Measurements from ENCODE around the gene FALEC.
"Not testable (repeated sequence)": the region's sequence is repeated elsewhere in the genome, so short reads cannot be mapped to it uniquely, and the experiment has no call there.

FALEC gene

DNA sequence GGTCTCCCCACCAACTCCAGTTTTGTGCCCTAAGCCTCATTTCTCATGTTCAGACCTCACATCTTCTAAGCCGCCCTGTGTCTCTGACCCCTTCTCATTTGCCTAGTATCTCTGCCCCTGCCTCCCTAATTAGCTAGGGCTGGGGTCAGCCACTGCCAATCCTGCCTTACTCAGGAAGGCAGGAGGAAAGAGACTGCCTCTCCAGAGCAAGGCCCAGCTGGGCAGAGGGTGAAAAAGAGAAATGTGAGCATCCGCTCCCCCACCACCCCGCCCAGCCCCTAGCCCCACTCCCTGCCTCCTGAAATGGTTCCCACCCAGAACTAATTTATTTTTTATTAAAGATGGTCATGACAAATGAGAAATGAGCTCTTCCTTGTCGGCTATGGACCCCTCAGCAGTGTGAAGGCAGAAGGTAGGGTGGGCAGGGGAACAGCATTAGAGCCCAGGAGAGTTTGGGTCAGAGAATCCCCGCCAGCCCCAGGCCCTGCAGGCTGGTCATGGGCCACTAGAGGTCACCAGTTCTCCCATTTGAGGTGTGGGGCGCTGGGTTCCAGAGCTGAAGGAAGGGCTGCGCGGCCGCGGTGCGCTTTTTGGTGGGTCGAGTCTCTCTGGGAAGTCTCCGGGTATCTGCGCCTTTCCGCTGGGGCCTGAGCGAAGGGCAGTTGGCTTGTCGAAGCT is 45.2 kb downstream of the FALEC start:
- no peak for DNase-seq

GRCh38 chr1:150561254-150561973 is 45.9 kb downstream of the FALEC start:
- peak; percentile 53 to 90 for DNase-seq

GRCh38 chr1:150561974-150562445 is 46.5 kb downstream of the FALEC start:
- DNase-seq, result peak; percentile 46 to 74

- DNase-seq, result no peak
Measured at GRCh38 chr1:150562446-150563339, 47.1 kb downstream of the FALEC start.

- no peak for DNase-seq
Measured at GRCh38 chr1:150563340-150564038, 47.9 kb downstream of the FALEC start.

DNA sequence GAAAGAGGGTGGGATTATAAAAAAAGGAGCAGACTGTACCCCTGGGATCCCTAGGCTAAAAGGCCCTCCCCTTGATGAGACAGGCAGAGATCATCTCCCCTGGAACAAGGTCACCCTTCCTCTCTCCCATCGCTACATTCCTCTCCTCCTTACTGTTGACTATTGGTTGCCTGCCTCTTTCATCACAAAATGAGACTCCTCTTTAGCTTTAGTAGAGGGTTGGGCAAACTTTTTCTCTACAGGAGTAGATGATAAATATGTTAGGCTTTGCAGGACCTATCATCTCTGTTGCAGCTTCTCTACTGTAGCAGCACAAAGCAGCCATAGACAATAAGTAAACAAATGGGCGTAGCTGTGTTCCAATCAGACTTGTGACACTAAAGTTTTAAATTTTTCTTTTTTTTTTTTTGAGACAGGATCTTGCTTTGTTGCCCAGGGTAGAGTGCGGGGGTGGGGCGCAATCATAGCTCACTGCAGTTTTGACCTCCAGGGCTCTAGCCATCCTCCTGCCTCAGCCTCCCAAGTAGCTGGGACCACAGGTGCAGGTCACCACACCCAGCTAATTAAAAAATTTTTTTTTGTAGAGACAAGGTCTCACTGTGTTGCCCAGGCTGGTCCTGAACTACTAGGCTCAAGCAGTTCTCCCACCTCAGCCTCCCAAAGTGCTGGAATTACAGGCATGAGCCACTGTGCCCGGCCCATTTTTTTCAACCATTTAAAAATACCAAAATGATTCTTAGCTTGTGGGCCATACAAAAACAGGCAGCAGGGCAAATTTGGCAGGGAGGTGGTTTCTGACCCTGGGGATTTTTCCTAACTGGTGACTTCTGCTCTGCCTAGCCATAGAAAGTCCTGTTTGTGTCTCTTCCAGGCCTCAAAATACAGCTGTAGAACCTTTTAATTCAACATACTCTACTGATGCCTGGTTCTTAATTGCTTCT is 48.8 kb downstream of the FALEC start:
- DNase-seq, result no peak

DNA sequence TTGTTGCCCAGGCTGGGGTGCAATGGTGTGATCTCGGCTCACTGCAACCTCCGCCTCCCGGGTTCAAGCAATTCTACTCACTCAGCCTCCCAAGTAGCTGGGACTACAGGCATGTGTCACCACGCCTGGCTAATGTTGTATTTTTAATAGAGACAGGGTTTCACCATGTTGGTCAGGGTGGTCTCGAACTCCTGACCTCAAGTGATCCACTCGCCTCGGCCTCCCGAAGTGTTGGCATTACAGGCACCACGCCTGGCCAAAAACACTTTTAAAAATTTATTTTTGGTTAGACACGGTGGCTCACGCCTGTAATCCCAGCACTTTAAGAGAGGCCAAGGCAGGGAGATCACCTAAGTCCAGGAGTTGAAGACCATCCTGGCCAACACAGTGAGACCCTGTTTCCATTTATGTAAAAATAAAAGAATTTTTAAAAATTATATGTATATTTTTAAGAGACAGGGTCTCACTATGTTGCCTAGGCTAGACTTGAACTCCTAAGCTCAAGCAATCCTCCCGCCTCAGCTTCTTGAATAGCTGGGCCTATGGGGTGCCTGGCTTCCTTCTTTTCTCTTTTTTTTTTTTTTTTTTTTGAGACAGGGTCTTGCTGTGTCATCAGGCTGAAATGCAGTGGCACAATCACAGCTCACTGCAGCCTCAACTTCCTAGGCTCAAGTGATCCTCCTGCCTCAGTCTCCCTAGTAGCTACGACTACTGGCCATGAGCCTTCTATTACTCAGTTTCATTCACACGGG is 49.9 kb downstream of the FALEC start:
- DNase-seq, result not testable (repeated sequence)

DNA sequence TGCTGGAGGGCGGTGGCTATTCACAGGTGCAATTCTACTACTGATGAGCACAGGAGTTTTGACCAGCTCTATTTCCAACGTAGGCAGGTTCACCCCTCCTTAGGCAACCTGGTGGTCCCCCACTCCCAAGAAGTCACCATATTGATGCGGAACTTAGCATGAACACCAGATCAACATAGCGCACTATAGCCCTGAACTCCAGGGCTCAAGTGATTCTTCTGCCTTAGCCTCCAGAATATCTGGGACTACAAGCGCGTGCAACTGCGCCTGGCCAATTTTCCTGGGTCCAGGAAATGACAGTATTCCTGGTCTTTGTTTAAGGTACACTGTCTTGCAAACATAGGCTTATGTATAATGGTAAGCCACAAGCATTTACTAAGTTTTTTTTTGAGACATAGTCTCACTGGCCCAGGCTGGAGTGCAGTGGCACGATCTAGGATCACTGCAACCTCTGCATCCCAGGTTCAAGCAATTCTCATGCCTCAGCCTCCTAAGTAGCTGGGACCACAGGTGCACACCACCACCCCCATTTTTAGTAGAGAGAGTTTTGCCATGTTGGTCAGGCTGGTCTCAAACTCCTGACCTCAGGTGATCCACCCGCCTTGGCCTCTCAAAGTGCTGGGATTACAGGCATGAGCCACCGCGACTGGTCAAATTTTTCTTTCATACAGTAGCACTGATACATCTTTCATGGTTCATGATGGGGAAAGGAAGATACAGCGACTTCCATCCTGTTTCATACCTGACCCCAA is 51.2 kb downstream of the FALEC start:
- DNase-seq, result no peak

- DNase-seq, result no peak
Measured at GRCh38 chr1:150567341-150567716, 51.8 kb downstream of the FALEC start.

DNA sequence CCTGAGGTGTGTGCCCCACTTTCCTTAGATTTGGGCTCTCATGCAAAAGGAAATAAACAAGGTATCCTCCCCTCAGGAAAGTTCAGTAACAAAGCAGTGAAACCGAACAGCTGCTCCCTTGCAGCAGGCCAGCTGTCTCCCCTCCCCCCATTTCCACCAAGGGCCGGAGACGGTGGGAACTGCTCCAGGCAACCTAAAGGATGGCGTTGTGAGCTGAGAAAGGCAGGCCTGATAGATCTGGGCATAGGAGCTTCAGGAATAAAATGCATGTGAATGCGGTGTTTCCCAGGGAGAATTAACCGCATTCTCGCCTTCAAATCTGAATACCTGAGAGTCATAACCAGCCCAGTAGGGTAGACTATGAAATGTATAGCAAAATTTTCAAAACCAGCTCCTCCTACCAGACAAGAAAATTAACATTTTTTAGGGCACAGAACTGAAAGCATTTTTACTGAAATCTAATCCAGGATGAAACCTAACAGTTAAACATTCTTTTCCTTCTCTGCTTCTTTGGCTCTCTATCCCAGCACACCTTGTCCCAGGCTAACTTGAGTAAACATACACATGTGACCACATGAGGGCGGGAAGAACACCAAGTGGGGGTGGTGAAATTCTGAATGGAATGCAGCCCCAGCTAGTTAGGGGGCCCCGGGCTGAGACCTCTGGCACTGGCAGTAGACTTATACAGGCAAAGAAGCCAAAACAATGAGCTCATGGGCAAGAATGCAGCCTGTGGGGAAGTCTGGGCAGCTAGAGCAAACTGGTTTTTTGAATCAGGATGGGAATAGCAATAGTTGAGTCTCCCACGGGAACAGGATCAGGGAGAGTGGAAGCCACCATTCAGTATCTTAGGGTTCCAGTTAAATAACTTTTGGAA is 52.4 kb downstream of the FALEC start:
- peak; percentile 49 to 67 for DNase-seq

GRCh38 chr1:150568594-150568966 is 53.0 kb downstream of the FALEC start:
- no peak for DNase-seq

DNA sequence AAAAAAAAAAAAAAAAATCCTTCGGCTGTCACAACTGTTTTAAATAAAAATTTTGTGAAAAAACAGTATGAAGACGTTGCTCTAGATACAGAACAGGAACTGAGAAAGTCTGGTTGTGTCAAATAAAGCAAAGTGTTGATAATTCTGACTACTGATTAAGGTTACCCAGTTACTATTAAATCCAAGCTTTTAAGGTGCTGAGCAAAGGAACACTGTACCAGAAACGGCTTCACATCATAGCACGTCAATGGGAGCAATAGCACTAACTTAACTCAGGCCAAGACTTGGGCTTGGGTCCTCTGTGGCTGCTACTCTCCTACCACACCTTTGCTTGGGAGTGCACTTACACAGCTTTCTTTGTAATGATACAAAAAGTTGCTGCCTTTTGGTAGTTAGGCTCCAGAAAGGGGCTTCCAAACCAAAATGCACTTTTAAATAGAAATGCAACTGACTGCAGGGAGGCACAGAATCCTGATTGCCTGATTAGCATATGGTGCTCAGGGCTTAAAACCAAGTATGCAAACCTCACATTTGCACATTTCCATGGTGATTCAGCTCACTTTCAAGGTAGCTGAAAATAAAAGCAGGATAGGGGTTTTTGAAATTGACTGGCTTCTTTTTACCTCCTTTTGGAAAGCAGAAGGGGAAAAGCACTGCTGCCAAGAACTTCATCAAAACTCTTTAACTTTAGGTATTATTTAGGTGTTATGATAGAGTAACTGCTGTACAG is 57.5 kb downstream of the FALEC start:
- no peak for DNase-seq

DNA sequence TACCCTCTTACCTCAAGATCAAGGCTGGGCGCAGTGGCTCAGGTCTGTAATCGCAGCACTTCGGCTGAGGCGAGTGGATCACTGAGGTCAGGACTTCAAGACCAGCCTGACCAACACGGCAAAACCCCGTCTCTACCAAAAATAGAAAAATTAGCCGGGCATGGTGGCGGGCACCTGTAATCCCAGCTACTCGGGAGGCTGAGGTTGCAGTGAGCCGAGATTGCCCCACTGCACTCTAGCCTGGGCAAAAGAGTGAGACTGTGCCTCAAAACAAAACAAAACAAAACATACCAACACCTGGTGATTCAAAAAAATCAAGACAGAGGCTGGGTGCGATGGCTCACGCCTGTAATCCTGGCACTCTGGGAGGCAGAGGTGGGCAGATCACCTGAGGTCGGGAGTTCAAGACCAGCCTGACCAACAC is 58.1 kb downstream of the FALEC start:
- DNase-seq, result not testable (repeated sequence)

DNA sequence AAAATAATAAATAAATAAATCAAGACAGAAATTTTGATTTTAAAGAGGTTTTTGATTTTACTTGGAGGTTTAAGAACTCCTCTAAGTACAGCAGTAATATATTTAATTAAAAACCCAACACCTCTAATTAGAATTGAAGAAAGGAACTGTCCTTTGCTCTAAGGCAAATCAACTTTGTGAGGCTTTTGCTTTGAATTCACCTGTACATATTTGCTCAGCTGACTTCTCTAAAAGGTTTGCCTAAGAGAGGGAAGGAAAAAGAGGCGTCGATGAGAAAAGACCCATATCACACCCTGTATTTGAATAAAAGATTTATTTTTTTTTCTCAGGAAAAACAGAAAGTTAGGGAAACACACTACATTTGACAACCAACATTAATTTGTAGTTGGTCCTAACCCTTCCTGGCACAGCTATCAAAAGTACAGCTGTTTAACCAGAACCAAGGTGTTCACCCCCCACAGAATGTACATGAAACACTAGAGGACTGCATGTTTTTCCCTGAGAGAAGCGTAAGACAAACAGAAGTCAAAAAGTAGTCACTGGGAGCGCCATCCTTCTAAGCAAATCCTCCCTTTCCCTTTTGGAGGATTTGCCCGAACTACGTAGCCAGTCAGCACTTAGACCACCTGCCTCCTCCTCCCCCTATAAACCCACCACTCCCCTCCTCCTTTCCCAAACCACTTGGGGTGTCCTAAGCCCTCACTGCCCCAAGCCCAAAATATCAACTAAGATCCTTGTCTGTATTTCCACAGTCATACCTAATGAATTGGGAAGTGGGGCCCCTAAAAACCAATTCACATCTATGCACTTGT is 58.9 kb downstream of the FALEC start:
- no peak for DNase-seq

DNA sequence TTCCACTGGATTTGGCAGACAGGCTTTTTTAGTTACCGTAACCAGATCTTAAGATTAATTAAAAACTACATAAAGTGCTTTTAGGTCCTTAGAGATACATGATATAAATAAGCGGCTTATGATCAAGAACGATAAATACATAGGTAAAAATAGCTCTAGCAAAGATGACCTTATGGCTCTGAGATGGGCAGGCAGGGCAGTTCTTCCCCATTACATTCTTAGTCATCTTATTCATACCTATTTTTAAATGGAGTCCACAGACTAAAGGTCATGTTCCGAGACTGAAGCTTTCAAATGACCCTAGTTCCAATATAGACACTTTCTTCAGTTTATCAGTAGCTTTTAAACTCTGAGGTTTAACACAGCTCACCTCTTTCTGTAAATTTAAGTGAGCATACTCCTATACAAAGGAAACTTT is 59.5 kb downstream of the FALEC start:
- DNase-seq, result no peak

DNA sequence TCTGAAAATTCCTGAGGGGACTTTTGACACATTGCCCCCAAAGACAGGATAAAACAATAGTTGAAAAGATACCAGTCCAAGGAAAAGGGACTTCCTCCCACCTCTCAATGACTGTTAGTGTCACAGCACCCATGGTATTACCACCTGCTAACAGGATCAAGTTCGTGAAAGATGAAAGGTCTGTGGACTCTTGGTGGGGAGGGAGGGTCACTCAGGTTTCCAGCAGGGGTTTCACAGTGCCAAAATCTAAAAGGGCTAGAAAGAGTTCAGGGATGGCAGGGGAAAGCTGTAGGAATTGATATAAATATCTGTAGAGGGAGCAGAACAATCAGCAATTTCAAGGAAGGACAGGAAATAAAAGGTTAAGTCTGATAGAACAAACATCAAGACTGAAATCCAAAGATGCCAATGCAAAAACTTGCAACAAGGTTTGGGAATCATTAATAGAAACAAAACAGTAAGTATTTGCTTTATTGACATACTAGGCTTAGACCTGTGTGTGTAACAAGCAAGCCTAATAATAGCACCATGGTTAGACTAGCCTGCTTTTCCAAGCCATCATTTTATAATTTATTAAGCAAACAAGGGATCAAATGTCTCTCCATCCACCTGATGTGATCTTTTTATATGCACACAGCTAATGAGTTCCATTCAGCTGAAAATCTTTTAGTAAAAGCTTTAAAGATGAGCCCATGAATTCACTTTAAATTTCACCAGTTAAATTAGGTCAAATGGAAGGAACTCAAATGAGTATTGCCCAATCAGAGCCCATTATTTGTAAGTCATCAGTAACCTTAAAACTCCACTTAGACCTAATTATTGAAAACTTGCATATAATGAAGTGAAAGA is 60.2 kb downstream of the FALEC start:
- no peak for DNase-seq

- no peak for DNase-seq
Measured at GRCh38 chr1:150576367-150576711, 60.8 kb downstream of the FALEC start.
